HFFc6 (cell line): ENCODE results near the gene CABLES2. TPM values are rescaled to one million over a fixed set of nuclear protein-coding genes. Genes with fewer than 3 reads are reported as not detected.

Source experiments
- DNase-seq: peaks from one replicate; pipeline ENCODE4 v3.0.0-alpha.2; 2018
- H3K27ac Mint-ChIP-seq: 2 replicates; pipeline ENCODE4 v1.8.0; 2020; ENCODE audit warnings: mild to moderate bottlenecking, mixed read lengths
- H3K27me3 Mint-ChIP-seq: 2 replicates; pipeline ENCODE4 v1.8.0; 2021; ENCODE audit warnings: mild to moderate bottlenecking, moderate library complexity, mixed read lengths; ENCODE audit not compliant: insufficient read depth
- H3K36me3 Mint-ChIP-seq: 2 replicates; pipeline ENCODE4 v1.8.0; 2021; ENCODE audit warnings: low read depth, mixed read lengths
- H3K4me1 Mint-ChIP-seq: 2 replicates; pipeline ENCODE4 v1.8.0; 2020; ENCODE audit warnings: low read depth, mixed read lengths
- H3K4me3 Mint-ChIP-seq: 2 replicates; pipeline ENCODE4 v1.8.0; 2020; ENCODE audit warnings: mild to moderate bottlenecking, moderate library complexity, mixed read lengths
- H3K9me3 Mint-ChIP-seq: 2 replicates; pipeline ENCODE4 v1.8.0; 2020; ENCODE audit warnings: mild to moderate bottlenecking, mixed read lengths
- CTCF ChIP-seq: fragments of 200-600 bp; sonication (generic); IDR thresholded peaks from 2 replicates; pipeline ENCODE4 v1.5.0; 2021; ENCODE audit warnings: antibody characterized with exemption, mild to moderate bottlenecking
- total RNA-seq, 6 experiments: library from RNA; stranded (reverse); fragmentation: NEBNext Ultra II Directional; extraction: Animal tissue kit (Norgen Biotek cat#: 25700); gene quantifications; 2 replicates in 1 of 6; 3 replicates in 5 of 6; pipeline ENCODE4 v1.2.3, GENCODE V29; 2021

The CABLES2 gene
- total RNA-seq, 6 experiments from 2014 or later: 4.9 to 7.0 (median 6.6) TPM

GRCh38 chr20:62393335-62393665, 13.8 kb downstream of the CABLES2 start:
- no peak for TF ChIP-seq CTCF
- no peak overlapping the region for H3K4me3 Mint-ChIP-seq
- H3K27ac Mint-ChIP-seq: no peak overlapping the region
- peaks cover 2% of the 10 kb centered on the region; the same call in 1 of the 2 replicates for H3K27me3 Mint-ChIP-seq
- H3K36me3 Mint-ChIP-seq: peaks cover 27% of the 10 kb centered on the region
- peaks cover 8% of the 10 kb centered on the region; the same call in 1 of the 2 replicates for H3K9me3 Mint-ChIP-seq
- no peak for DNase-seq
- peaks cover 10% of the 10 kb centered on the region for H3K4me1 Mint-ChIP-seq

GRCh38 chr20:62392621-62393334, 14.3 kb downstream of the CABLES2 start:
- Mint-ChIP-seq H3K27ac (no peak overlapping the region), H3K4me1 (peaks cover 15% of the 10 kb centered on the region), H3K27me3 (peaks cover 2% of the 10 kb centered on the region; the same call in 1 of the 2 replicates), H3K4me3 (no peak overlapping the region), H3K36me3 (peaks cover 30% of the 10 kb centered on the region), H3K9me3 (0 out of 2 replicates have a peak, but pooled peaks cover 3% of the 10 kb centered on the region)
- DNase-seq: no peak
- TF ChIP-seq CTCF: no peak

- Mint-ChIP-seq H3K36me3 (peaks cover 27% of the 10 kb centered on the region), H3K27ac (no peak overlapping the region; the same call in 1 of the 2 replicates)
These were observed 15.0 kb downstream of the CABLES2 start for GRCh38 chr20:62392077-62392418.

GRCh38 chr20:62391165-62392076, 15.7 kb downstream of the CABLES2 start:
- Mint-ChIP-seq H3K4me1 (peaks cover 18% of the 10 kb centered on the region), H3K27ac (no peak overlapping the region), H3K4me3 (no peak overlapping the region), H3K9me3 (no peaks in the 10 kb centered on the region), H3K27me3 (peaks cover 4% of the 10 kb centered on the region), H3K36me3 (peaks cover 26% of the 10 kb centered on the region)
- no peak for TF ChIP-seq CTCF
- no peak for DNase-seq

More at GRCh38 chr20:62392077-62392418, 15.0 kb downstream of the CABLES2 start:
- no peak for TF ChIP-seq CTCF
- Mint-ChIP-seq H3K4me1 (peaks cover 18% of the 10 kb centered on the region), H3K9me3 (no peaks in the 10 kb centered on the region), H3K27me3 (peaks cover 2% of the 10 kb centered on the region; the same call in 1 of the 2 replicates), H3K4me3 (no peak overlapping the region)
- no peak for DNase-seq

- no peak for DNase-seq
- no peak overlapping the region for H3K4me3 Mint-ChIP-seq
- peaks cover 4% of the 10 kb centered on the region for H3K27me3 Mint-ChIP-seq
- H3K4me1 Mint-ChIP-seq: peaks cover 25% of the 10 kb centered on the region
- no peaks in the 10 kb centered on the region for H3K9me3 Mint-ChIP-seq
- TF ChIP-seq CTCF: no peak
- H3K27ac Mint-ChIP-seq: no peak overlapping the region
- peaks cover 26% of the 10 kb centered on the region for H3K36me3 Mint-ChIP-seq
These were observed 16.5 kb downstream of the CABLES2 start for GRCh38 chr20:62390317-62391164.
